ENCODE data around the gene OR6B2.
"Not testable (repeated sequence)": the region's sequence is repeated elsewhere in the genome, so short reads cannot be mapped to it uniquely, and the experiment has no call there.

The OR6B2 gene

DNA sequence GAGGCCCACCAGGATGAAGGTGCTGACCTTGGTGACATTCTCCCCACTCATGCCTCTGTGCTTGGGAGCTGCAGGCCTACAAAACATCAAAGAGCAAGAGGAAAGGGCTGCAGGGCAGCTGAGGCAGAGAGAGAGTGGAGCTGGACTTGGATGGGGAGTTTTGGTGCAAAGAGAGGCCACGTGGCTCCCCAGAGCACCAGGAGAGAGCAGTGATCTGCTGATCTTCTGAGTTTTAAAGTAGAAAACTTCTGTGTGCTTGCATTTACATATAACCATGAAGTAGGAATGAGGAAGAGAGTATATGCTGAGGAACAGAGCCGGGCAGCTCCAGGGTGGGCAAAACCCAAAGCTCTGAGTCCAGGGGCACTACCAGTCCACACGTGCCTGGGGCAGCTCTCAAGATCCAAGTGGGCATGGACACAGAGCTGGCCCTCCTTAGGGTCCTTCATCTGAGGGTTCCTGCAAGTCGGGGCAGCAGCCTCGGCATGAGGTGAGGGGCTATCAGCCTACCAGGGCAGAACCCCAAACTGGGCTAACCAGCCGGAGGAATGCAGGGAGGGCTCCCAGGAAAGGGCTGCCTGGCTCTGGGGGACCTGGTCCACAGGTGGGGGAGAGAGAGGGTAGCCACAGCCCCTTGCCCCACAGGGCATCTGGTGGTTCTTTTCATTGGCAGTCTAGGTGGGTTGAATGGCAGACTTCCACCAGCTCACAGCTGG lies at the start of gene OR6B2:
TSS of gene OR6B2 (minus strand) at position 51 of the 716 bp plus-strand sequence. CDS start at position 51, 0 bp downstream.
- in situ Hi-C loops (cut with HindIII; ENCODE audit: low sequenced_read_pairs): no loop called here

DNA sequence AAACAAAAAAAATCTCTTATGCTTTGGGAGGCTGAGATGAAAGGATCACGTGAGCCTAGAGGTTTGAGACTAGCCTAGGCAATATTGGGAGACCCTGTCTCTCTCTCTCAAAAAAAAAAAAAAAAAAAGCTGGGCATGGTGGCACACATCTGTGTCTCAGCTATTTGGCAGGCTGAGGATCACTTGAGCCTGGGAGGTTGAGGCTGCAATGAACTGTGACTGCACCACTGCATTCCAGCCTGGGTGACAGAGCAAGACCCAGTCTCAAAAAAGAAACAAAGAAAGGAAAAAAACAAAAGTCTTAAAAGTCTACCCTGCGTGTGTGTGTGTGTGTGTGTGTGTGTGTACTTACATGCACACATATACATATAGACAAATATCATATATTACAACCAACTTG lies 48.4 kb upstream of the OR6B2 start:
- in situ Hi-C loops (cut with HindIII; ENCODE audit: low sequenced_read_pairs): no loop called here

DNA sequence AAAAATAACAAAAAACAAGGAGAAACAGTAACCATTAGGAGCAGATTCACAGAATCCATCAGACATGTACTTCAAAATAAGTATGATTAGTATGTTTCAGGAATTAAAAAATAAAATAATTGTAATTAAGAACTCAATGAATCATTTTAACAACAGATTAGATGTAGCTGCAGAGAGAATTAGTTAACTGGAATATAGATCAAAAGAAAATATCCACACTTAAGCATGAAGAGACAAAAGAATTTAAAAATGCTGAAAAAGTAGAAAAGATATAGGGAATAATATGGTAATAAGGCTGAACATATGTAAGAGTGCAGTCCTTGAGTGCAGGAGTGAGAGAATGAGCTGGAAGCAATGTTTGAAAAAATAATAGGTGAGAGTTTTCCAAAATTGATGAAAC lies 47.2 kb upstream of the OR6B2 start:
- in situ Hi-C loops (cut with HindIII; ENCODE audit: low sequenced_read_pairs): no loop called here

DNA sequence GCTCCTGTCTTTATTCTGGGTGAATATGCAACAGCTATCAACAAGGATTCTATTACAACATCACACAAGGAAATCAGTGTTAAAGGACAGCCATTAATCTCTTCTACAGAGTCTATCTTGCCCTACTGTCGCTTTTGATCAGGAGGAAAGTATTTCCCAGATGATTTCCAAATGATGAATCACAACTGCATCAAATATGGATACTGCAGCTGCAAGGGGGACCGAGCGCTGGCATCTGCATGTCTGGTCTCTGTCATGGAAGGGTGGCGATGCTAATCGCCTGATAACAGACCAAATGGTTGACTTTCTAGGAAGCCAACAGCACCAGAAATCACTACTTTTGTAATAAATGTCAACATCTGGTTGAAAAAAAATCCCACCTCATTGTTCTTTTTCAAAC lies 44.3 kb upstream of the OR6B2 start:
- in situ Hi-C loops (cut with HindIII; ENCODE audit: low sequenced_read_pairs): no loop called here

DNA sequence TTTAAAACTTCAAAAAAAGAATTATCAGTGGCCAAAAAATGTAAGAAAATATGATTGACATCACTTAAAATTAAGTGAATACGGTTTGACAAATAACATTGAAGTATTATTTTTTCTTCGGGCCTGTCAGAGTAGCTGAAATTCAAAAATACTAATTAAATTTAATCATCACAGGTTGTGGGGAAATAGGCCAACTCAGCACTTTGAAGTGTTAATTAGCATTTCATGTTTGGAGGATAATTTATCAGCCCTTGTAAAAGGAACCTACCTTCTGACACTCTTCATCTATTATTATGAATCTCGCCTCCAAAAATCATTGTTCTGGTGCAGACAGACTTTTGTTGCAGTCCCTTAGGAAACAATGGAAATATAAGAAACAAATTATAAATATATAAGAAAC lies 40.7 kb upstream of the OR6B2 start:
- in situ Hi-C loops (cut with HindIII; ENCODE audit: low sequenced_read_pairs): no loop called here

DNA sequence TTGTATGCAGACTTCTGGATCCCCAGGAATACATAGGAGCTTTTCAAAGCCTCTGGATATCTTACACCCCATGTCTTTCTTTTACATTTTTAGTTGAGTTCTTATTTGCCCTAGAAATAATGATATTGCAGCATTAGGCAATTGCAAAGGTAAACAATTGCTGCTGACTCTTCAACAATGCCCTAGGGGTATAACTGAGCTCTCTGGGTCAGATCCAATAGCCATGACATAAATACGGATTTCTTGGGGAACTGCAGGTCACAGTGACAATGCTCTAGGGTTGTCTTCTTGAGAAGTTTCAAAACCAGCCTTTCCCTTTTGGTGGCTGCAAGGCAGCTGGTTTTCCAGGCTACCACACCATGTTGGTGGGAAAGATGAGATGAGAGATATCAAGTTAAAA lies 39.6 kb upstream of the OR6B2 start:
- in situ Hi-C loops (cut with HindIII; ENCODE audit: low sequenced_read_pairs): no loop called here

DNA sequence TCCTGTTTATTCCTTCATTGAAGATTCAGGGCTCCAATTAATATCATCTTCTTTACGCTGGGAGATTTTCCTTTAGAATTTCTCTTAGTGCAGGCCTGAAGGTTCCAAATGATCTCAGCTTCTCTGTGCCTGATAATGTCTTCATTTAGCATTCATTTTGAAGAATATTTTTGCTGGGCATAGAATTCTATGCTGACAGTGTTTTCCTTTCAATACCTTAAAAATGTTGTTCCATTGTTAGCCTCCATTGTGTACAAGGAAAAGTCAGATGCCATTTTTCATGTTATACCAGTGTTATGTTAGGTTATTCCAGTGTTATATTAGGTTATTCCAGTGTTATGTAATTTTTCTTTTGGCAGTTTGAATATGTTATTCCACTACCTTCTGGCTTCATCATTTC lies 38.0 kb upstream of the OR6B2 start:
- in situ Hi-C loops (cut with HindIII; ENCODE audit: low sequenced_read_pairs): no loop called here

DNA sequence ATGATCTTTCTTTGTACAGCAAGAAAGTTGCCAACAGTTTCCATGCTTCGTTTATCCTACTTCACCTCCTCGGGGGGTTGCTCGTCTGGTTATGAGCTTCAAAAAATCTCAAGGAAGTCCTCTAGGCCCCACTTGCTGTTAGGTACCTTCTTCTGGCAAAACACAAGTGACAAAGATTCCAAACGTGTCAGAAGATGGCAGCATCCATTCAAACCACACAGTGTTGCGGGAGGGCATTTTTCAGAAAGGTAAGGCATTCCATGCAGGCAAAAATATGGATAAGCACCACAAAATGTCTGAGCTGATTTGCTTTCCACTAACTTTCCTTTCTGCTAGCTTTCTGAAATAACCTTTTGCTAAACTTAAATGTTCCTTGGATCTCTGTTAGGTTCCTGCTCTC lies 36.3 kb upstream of the OR6B2 start:
- in situ Hi-C loops (cut with HindIII; ENCODE audit: low sequenced_read_pairs): no loop called here

DNA sequence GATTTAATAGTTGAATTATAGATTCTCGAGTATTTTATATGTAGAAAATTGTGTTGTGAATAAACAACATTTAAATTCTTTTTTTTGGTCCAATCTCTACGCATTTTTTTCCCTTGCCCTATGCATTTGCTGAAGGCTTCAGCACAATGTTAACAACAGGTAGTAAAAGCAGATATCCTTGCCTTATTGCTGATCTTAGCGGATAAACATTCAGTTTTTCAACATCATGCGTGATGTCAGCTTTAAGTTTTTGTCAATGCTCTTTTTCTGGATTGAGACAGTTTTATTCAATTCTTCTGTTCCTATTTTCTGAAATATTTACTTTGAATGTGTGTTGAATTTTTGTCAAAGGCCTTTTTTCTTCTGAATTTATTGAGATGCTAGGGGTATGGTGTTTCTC lies 34.7 kb upstream of the OR6B2 start:
- in situ Hi-C loops (cut with HindIII; ENCODE audit: low sequenced_read_pairs): no loop called here

DNA sequence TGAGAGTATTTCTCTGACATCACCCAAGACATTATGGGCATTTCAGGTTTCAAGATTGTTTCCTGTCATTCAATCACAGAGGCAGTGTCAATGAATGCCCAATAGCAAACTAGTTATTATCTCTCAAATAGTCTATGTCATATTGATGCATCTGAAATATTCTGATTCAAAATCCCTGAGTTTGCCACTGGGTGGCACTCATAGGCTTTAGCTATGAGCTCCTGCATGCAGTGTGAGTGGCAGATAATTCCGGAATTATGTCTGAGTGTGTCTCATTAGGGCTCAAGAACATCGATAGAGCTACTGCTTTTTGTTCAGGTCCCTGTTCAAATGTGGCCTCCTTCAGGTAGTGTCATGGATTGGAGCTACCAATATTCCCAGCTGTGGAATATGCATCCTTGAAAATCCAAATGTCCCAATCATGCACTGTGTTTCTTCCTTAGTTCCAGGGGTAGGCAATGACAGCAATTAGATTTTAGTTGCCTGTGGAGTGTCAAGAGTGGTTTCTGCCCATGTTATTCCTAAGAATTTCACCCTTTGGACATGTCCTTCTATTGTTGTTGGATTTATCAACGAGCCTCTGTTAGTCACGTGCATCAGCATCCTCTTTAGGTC lies 30.9 kb upstream of the OR6B2 start:
- in situ Hi-C loops (cut with HindIII; ENCODE audit: low sequenced_read_pairs): no loop called here

DNA sequence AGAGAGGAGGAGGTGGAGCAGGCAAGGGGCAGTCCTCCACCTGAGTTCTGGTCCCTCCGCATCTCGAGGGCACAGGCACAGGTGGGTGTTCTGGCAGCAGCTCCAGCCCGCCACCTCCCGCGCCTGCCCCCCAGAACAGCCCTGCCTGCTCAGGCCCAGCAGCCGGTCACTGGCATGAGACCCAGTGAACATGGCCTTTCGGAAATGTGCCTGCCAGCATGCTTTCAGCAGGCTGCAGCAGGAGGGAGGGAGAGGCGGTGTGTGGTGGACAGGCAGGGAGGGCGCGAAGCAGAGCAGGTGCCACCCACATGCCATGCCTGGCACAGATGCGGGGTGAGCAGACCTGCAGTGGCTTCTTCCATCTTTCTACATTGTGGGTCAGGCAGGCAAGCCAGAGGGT lies 26.4 kb upstream of the OR6B2 start:
- in situ Hi-C loops (cut with HindIII; ENCODE audit: low sequenced_read_pairs): no loop called here

DNA sequence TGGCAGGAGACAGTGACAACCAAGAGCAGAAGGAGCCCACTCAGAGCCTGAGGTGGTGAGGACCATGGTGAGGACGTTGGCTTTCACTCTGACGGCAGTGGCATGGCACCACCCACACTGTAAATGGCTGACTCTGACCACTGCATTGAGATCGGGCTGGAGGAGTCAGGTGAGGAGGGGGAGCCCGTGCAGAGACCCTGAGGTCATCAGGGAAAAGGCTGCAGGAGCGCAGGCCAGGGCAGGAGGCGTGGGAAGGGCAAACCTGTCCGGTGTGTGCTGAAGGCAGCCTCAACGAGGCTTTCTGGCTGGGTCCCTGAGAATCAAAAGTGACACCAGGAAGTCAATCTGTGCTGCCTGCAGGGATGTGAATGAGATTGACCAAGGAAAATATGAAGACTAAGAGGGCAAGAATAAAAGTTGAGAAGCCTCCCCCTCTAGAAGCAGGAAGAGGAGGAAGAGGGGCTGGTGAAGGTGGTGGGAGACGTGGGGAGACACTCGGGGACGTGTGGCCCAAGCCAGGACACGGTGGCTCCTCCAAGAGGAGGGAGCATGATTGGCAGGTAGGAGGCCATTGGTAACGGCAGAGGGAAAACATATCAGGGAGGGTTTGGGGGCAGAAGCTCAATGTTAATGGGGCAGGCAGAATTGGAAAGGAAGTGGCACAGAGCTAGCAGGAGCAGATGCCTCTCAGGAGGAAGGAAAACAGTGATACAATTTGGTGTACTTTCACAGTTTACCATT lies 25.1 kb upstream of the OR6B2 start:
- in situ Hi-C loops (cut with HindIII; ENCODE audit: low sequenced_read_pairs): no loop called here

DNA sequence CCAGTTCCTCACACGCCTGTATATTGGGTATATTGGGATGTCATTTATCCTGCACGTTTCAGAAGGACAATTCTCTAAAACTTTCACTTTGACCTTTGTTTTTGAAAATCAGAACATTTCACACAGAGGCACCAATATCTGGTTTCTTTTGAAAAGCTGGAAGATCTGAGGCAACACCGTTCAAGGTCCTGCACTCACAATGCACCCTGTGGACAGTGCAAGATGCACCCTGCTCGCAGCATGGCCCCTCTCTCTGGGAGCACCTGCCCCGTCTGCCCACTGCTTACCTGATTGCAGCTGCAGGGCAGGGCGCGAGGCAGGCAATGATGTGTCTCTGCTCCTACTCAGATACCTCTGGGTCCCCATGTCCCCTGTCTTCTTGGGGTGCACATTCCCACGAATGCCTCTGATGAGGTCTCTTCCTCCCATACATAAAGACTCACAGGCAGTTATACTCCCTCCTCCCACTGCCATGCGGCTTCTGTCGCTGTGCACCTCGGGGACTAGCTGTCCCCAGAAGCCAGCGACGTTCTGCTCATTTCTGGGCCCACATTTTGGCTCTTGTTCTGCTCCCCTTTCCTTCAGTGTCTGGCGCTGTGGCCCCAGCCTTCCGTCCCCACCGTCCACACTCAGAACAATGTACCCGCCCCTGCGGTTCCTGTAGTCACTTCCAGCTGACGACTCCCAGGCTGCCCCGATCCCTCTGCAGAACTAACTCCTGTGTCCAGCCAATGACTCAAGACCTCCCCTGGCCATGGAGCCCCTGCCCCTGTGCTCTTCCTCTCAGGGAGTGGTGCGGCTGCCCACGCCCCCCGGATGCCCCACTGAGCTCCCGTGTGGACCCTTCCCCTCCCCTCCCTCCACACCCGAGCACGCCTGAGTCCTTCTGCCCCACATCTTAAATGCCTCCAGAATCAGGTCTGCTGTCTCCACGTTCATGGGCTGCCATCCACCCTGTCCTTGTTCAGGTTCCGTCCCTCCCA lies 23.2 kb upstream of the OR6B2 start, which contains the start of gene OR6B3:
TSS of gene OR6B3 (minus strand) at position 349 of the 983 bp plus-strand sequence.
- in situ Hi-C loops (cut with HindIII; ENCODE audit: low sequenced_read_pairs): no loop called here

DNA sequence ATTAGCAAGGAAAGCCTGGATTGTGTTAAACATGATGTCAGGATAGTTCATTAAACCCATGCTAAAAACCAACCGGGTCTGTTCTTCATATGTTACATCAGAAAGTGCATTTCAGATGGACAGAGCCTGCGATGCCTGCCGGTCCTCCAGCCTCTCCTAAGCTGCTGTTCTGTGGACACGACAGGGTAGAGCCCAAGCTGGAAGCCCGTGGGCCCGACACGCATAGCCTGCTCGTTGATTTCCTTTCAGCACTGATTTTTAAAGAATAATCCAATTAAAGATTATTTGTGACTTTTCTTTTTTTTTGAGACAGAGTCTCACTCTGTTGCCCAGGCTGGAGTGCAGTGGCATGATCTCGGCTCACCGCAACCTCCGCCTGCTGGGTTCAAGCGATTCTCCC lies 22.3 kb upstream of the OR6B2 start:
- in situ Hi-C loops (cut with HindIII; ENCODE audit: low sequenced_read_pairs): no loop called here

DNA sequence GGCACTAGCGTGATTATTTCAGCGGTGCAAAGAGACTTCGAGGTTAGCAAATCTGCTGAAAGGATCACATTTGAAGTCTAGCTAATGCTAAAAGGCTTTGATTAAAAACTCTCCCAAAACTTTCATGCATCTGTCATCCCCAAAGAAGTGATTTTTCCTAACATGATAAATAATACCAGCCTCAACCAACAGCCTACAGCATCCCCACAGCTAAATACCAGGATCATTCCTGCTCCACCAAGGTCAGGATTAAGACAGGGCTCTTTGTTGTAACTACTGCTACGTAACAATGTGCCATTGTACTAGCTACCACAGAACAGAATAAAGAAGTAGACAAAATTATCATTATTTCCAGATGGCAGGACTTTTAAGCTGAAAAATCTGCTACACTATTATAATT lies 21.5 kb upstream of the OR6B2 start:
- in situ Hi-C loops (cut with HindIII; ENCODE audit: low sequenced_read_pairs): no loop called here

DNA sequence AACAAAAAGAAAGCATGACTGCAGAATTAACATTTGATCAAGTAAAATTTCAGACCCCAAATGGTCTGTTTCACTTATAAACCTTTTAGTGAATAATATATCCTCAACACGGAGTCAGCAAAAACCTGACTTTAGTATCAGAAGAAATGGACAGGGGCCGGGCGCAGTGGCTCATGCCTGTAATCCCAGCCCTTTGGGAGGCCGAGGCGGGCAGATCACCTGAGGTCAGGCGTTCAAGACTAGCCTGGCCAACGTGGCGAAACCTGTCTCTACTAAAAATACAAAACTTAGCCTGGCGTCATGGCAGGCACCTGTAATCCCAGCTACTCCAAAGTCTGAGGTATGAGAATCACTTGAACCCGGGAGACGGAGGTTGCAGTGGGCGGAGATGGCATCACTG lies 20.0 kb upstream of the OR6B2 start:
- in situ Hi-C loops (cut with HindIII; ENCODE audit: low sequenced_read_pairs): no loop called here

DNA sequence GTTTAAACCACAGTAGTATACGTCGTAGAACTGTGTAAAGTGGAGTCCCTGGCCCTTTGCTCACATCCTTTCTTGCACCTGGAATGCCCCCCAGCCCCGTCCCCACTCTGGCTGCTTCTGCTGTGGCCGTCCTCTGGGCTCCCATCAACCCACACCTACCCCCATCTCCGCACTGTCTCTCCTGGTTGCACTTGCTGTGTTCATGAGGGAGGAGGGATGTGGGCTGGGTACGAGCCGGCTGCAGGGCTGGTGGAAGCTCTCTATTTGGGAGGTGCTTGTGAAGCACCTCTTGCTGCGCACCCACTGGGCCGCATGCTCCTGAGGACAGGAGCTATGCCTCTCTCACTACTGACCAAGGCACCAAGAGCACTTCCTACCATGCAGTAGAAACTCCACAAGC lies 18.0 kb upstream of the OR6B2 start:
- in situ Hi-C loops (cut with HindIII; ENCODE audit: low sequenced_read_pairs): no loop called here

DNA sequence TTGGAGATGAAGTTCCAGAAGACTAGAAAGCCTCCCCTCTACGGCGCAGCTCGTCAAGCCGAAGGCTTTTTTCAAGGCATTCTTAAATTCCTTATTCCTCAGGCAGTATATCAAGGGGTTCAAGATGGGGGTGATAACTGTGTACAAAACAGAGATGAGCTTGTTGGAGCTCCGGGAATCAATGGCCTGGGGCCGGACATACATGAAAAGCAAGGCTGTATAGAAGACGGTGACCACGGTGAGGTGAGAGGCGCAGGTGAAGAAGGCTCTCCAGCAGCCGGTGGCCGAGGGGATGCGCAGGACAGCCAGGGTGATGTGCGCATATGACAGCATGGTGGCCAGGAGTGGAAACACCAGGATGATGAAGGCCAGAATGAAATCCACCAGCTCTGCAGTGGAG lies 14.9 kb upstream of the OR6B2 start:
- in situ Hi-C loops (cut with HindIII; ENCODE audit: low sequenced_read_pairs): no loop called here

DNA sequence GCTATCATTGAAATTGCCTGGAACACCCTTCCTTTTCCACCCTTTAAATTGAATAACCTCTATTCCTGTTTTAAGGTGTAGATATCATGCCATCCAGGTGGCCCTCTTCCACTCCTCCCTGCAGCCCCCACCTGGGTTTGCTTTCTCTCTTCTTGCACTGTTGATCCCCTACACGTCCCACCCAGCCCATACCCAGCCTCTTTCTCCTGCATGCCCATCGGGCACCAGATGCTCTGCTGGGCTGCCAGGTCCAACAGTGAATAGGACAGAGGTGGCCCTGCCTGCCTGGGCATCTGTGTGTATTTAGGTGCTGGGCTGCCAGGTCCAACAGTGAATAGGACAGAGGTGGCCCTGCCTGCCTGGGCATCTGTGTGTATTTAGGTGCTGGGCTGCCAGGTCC lies 13.9 kb upstream of the OR6B2 start:
- in situ Hi-C loops (cut with HindIII; ENCODE audit: low sequenced_read_pairs): not testable (repeated sequence)

DNA sequence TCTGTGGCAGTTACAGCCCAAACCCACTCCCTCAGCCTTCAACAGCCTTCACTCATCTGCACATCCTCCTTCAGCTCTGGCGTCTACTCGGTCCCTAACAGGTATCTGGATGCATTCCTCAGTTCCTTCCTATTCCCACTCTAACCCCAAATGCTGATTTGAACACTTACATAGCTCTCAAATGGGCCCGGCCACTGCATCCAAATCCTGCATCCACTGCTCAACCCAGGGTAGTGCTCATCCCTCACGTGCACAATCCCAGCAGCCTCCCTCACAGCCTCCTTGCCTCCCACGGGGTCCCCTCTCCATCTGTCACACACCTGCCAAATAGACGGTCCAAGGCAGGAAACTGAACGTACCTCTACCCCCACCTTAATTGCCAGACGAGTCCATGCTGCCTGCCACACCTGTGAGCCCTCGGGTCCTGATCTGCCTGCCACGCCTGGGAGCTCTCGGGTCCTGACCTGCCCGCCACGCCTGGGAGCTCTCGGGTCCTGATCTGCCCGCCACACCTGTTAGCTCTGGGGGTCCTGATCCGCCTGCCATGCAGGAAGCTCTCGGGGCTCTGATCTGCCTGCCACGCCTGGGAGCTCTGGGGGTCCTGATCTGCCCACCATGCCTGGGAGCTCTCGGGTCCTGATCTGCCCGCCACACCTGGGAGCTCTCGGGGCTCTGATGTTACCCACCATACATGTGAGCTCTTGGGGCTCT lies 13.2 kb upstream of the OR6B2 start:
- in situ Hi-C loops (cut with HindIII; ENCODE audit: low sequenced_read_pairs): no loop called here
